HL-60/S4 treated with phorbol 12-myristate 13-acetate at 8.2 ng/mL for 4 days and 3 days (cell line): Measurements from ENCODE around the gene COL20A1.
"Not testable (repeated sequence)": the region's sequence is repeated elsewhere in the genome, so short reads cannot be mapped to it uniquely, and the experiment has no call there.

ENCODE experiments used
- in situ Hi-C: fragments of 300-500 bp; cut with MboI; formaldehyde crosslinking; loops from 2 replicates; pipeline ENCODE4 v1.15.0; 2022; ENCODE audit warnings: low sequenced_read_pairs

The COL20A1 gene

DNA sequence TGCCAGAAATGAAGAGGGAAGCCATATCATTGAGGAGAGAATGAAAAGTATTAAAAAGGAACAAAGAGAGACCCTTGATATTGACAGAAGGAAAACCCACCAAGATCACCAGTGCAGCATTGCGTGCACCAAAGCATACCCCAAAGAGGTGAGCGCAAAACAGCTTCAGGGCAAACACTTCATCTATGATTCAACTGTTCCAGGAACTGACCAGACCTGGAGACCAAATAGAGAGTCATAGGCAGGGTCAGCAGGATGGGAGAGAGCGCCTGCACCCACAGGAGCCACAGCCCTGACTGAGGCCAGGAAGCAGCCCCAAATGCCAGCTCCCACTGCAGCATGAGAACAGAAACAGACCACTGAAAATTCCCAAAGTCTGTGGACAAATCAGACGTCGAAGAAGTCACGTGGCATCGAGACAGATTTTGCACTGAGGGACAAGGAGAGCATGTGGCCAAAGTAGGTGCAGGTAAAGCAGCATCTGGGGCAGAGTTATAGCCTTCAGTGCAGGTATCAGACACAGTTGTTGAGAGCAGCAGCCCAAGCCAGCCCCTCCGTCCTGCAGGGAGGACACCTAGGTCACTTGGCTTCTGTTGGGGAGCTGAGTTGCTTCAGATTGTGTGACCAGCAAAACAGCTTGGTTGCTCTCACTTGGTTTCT lies 38.9 kb downstream of the COL20A1 start:
- in situ Hi-C loops = no loop called here

DNA sequence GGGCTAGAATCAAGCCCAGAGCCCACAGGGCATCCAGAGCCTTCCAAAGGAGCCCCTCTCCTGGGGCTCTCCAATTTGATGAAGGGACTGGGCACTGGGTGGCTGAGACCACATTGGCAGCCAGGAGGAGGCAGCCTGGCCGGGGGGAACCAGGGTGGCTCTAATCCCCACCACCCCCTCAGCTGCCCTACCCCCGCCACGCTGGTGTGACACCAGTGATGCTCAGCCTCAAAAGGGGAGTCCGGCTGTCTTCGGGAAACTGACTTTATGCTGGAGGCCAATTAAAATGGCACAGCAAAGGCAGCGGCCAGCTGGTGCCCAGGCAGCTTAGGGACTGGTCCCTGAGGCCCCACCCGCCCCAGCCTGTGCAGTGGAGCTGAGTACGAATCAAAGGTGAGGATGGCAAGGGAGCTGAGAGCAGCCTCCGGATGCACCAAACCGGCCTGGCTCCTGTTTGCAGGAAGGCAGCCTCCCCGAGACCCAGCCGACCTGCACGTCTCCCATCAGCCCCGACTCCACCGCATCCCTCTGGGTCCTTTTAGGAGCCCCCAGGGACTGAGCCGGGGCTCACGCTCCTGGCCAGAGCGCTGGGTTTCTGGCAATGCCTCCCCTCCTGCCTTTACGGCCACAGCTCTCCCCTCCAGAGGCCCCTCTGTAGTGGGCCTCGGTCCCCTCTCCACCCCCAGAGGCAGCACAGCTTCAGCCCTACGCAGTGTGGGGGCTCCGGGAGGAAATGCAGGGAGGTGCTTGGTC lies 39.7 kb downstream of the COL20A1 start:
- in situ Hi-C loops = no loop called here

- in situ Hi-C loops = no loop called here
Measured at GRCh38 chr20:63333241-63333836, 40.4 kb downstream of the COL20A1 start.

DNA sequence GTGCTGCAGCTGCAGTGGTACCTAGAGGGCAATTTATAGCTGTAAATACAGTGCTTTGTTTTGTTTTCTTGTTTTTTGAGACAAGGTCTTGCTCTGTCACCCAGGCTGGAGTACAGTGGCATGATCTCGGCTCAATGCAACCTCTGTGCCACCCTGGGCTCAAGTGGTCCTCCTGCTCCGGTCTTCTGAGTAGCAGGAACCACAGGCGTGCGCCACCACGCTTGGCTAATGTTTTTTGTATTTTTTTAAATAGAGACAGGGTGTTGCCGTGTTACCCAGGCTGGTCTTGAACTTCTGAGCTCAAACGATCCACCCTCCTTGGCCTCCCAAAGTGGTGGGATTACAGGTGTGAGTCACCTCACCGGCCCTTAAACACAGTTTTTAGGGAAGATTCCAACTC lies 41.4 kb downstream of the COL20A1 start:
- in situ Hi-C loops = no loop called here

DNA sequence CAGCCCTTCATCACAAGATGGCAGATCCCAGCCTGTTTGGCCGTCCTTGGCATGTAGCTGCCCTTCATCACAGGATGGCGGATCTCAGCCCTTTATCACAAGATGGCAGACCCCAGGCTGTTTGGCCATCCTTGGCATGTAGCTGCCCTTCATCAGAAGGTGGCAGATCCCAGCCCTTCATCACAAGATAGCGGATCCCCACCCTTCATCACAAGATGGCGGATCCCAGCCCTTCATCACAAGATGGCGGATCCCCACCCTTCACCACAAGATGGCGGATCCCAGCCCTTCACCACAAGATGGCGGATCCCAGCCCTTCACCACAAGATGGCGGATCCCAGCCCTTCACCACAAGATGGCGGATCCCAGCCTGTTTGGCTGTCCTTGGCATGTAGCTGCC lies 42.1 kb downstream of the COL20A1 start:
- in situ Hi-C loops = not testable (repeated sequence)

- in situ Hi-C loops = no loop called here
Measured at GRCh38 chr20:63335711-63336110, 42.7 kb downstream of the COL20A1 start.

- in situ Hi-C loops = no loop called here
Measured at GRCh38 chr20:63336232-63336752, 43.3 kb downstream of the COL20A1 start.

GRCh38 chr20:63337786-63338420 lies 44.9 kb downstream of the COL20A1 start:
- in situ Hi-C loops = no loop called here

DNA sequence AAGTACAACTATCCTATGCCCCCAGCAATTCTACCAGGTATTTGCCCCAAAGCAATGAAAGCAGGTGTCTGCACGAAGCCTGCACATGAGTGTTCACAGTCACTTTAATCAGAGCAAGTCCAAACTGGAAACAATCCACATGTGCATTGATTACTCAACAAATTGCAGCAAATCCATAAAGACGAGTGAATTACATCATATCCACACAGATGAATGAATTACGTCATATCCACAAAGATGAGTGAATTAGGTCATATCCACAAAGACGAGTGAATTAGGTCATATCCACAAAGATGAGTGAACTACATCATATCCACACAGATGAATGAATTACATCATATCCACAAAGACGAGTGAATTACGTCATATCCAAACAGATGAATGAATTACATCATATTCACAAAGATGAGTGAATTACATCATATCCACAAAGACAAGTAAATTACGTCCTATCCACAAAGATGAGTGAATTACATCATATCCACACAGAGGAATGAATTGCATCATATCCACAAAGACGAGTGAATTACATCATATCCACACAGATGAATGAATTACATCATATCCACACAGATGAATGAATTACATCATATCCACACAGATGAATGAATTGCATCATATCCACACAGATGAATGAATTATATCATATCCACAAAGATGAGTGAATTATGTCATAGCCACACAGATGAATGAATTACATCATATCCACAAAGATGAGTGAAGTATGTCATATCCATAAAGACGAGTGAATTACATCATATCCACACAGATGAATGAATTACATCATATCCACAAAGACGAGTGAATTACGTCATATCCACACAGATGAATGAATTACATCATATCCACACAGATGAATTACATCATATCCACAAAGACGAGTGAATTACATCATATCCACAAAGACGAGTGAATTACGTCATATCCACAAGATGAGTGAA lies 46.4 kb downstream of the COL20A1 start:
- in situ Hi-C loops = not testable (repeated sequence)

DNA sequence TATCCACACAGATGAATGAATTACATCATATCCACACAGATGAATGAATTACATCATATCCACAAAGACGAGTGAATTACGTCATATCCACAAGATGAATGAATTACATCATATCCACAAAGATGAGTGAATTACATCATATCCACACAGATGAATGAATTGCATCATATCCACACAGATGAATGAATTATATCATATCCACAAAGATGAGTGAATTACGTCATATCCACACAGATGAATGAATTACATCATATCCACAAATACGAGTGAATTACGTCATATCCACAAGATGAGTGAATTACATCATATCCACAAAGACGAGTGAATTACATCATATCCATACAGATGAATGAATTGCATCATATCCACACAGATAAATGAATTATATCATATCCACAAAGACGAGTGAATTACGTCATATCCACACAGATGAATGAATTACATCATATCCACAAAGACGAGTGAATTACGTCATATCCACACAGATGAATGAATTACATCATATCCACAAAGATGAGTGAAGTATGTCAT lies 47.2 kb downstream of the COL20A1 start:
- in situ Hi-C loops = not testable (repeated sequence)

GRCh38 chr20:63342561-63343459 lies 49.8 kb downstream of the COL20A1 start:
- in situ Hi-C loops = no loop called here

DNA sequence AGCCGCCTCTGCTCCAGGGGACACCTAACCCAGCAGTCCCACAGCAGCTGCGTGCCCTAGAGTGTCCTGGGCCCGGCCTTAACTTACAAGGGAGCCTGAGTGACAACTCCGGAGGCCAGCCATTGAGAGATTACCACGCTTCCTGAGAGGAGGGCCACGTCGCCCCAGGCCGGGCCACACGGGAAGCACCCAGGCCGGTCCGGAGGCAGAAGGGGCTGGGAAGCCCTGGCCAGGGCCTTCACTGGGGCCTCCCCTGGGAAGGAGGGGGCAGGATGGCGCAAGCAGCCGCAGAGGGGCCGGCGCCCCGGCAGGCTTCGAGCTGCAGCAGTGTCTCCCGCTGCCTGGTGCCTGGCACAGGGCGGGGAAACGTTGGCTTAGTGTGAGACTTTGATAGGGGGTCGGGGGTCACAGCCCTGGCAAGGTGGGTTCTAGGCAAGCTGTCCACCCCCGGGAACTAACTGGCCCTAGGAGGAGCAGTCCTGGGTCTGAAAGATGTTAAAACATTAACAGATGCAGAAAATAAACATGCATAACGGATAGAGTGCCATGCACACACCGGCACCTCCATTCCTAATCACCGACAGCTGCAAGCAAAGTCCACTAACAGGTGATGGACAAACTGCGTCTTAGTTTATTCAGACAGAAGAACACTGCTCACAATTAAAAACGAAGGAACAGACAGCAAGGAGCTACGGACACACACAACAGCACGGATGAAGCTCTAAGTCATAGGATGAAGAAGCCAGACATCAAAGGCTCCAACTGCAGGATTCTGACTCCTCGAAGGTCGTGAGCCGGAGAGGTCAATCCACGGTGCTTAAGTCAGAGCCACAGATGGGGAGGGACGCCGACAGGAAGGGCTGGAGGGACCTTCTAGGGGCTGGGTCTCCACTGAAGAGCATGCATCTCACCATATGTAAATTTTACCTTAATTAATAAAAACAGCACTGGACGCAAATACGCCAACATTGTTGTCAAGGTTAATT lies 50.8 kb downstream of the COL20A1 start:
- in situ Hi-C loops = no loop called here

- in situ Hi-C loops = no loop called here
Measured at GRCh38 chr20:63344616-63345327, 51.8 kb downstream of the COL20A1 start.

- in situ Hi-C loops = no loop called here
Measured at GRCh38 chr20:63345328-63346100, 52.5 kb downstream of the COL20A1 start.

GRCh38 chr20:63346131-63347080 lies 53.4 kb downstream of the COL20A1 start:
- in situ Hi-C loops = no loop called here
